Fibroblast of skin of right quadriceps (primary cell): Measurements from ENCODE around the gene LMBR1.
"Not testable (repeated sequence)": the region's sequence is repeated elsewhere in the genome, so short reads cannot be mapped to it uniquely, and the experiment has no call there.

Source experiments
- DNase-seq: peaks from one replicate; pipeline ENCODE4 v3.0.0-alpha.2; 2013

LMBR1 gene

GRCh38 chr7:156892821-156893706 lies at the start of gene LMBR1:
Gene LMBR1, minus strand, starts transcription at chr7:156893183. Its CDS starts 190 bp downstream, at chr7:156892993.
- DNase-seq, result peak; percentile 93

- DNase-seq, result no peak
Observed at GRCh38 chr7:156942708-156943090, 49.7 kb upstream of the LMBR1 start.

GRCh38 chr7:156941393-156942182 lies 48.6 kb upstream of the LMBR1 start:
- DNase-seq, result no peak

- no peak for DNase-seq
Observed at GRCh38 chr7:156940421-156941122, 47.6 kb upstream of the LMBR1 start.

- DNase-seq, result not testable (repeated sequence)
Observed at GRCh38 chr7:156936766-156937165, 43.8 kb upstream of the LMBR1 start.

- no peak for DNase-seq
Observed at GRCh38 chr7:156935250-156935649, 42.3 kb upstream of the LMBR1 start.

GRCh38 chr7:156932006-156932405 lies 39.0 kb upstream of the LMBR1 start:
- no peak for DNase-seq

GRCh38 chr7:156929789-156930539 lies 37.0 kb upstream of the LMBR1 start:
- DNase-seq, result no peak

GRCh38 chr7:156928406-156928747 lies 35.4 kb upstream of the LMBR1 start:
- no peak for DNase-seq

GRCh38 chr7:156927571-156928405 lies 34.8 kb upstream of the LMBR1 start:
- DNase-seq, result no peak

- DNase-seq, result not testable (repeated sequence)
Observed at GRCh38 chr7:156925821-156926220, 32.8 kb upstream of the LMBR1 start.

- DNase-seq, result not testable (repeated sequence)
Observed at GRCh38 chr7:156922304-156922703, 29.3 kb upstream of the LMBR1 start.

- DNase-seq, result not testable (repeated sequence)
Observed at GRCh38 chr7:156920487-156921373, 27.7 kb upstream of the LMBR1 start.

GRCh38 chr7:156920076-156920475 lies 27.1 kb upstream of the LMBR1 start:
- DNase-seq, result no peak

GRCh38 chr7:156919132-156919713 lies 26.2 kb upstream of the LMBR1 start:
- no peak for DNase-seq

- DNase-seq, result no peak
Observed at GRCh38 chr7:156918635-156919034, 25.7 kb upstream of the LMBR1 start.

GRCh38 chr7:156909574-156910252 lies 16.7 kb upstream of the LMBR1 start:
- DNase-seq, result not testable (repeated sequence)

GRCh38 chr7:156907656-156908055 lies 14.7 kb upstream of the LMBR1 start:
- DNase-seq, result peak; percentile 53

- peak; percentile 15 for DNase-seq
Observed at GRCh38 chr7:156906200-156906649, 13.2 kb upstream of the LMBR1 start.
